RWPE2 (cell line): ENCODE data around the gene ME3.

Source experiments
- ATAC-seq: fragments of 200-7000 bp; cut with Tn5 transposase; 3 replicates; pipeline ENCODE4 v1.9.1; 2021; ENCODE audit warnings: low read depth
- DNase-seq: peaks from one replicate; pipeline ENCODE4 v3.0.0-alpha.2; 2020; ENCODE audit warnings: low spot score
- H3K27ac ChIP-seq: fragments of 450-650 bp; 2 replicates; pipeline ENCODE4 v1.5.1; 2017; ENCODE audit warnings: mild to moderate bottlenecking; ENCODE audit not compliant: poor library complexity, severe bottlenecking
- H3K27me3 ChIP-seq: fragments of 250-450 bp; sonication (Bioruptor Pico); 2 replicates; pipeline ENCODE4 v1.5.1; 2021; ENCODE audit warnings: mild to moderate bottlenecking, moderate library complexity; ENCODE audit not compliant: insufficient read depth, poor library complexity, severe bottlenecking
- H3K36me3 ChIP-seq: fragments of 250-450 bp; sonication (Bioruptor Pico); 2 replicates; pipeline ENCODE4 v1.5.1; 2020; ENCODE audit warnings: low read depth, mild to moderate bottlenecking, moderate library complexity
- H3K4me1 ChIP-seq: fragments of 250-450 bp; sonication (Bioruptor Pico); 2 replicates; pipeline ENCODE4 v1.5.1; 2021; ENCODE audit warnings: mild to moderate bottlenecking, moderate library complexity; ENCODE audit not compliant: insufficient read depth, poor library complexity, severe bottlenecking
- H3K4me3 ChIP-seq: fragments of 250-450 bp; sonication (Bioruptor Pico); 2 replicates; pipeline ENCODE4 v1.5.1; 2021; ENCODE audit warnings: mild to moderate bottlenecking, moderate library complexity; ENCODE audit not compliant: severe bottlenecking
- H3K9me3 ChIP-seq: fragments of 250-450 bp; sonication (Bioruptor Pico); 2 replicates; pipeline ENCODE4 v1.5.1; 2021; ENCODE audit warnings: mild to moderate bottlenecking, moderate library complexity; ENCODE audit not compliant: severe bottlenecking
- TF ChIP-seq, protein P1 (sequence below): fragments of 450-650 bp; IDR thresholded peaks from one replicate; pipeline ENCODE4 v1.5.1; 2017; ENCODE audit warnings: mild to moderate bottlenecking, moderate library complexity; ENCODE audit not compliant: poor library complexity, severe bottlenecking

The ME3 gene

DNA sequence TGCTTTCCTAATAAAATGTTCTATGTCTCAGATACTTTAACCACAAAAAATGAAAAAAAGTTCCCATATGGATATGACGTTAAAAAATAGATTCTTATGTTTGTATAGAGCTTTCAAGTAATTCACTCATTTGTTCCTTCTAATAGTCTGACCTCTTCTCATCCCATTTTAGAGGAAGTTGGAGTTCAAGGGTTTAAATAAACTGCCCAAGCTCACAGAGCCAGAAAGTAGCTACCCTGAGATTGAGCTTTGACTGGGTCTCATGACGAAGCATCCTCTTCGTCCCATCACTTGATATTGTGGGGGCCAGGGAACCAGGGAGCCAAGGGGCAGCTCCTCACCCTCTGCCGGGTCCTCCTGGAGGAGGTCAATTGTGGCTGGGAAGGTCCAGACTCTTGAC is 181.4 kb downstream of the ME3 start:
- H3K9me3 ChIP-seq = no peaks in the 10 kb centered on the region

DNA sequence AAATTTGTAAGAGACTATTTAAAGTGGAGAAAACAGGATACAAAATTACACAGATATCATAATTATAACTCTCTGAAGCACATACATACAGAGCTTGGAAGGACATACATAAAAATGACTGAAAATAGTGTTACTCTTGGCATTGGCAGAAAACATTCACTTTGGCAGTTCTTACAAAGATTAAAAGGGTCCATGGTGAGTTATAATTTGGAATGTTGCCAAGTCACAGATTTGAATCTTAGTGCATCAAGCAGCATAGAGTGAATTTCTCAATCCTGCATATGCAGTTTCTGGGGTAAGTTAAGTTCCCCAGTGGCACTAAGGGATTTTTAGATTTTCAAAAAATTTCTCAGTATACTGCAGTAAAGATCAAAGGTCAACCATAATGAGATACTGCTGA is 181.8 kb downstream of the ME3 start:
- DNase-seq = no peak
- Histone ChIP-seq H3K36me3 (no peaks in the 10 kb centered on the region), H3K27me3 (no peaks in the 10 kb centered on the region), H3K9me3 (no peaks in the 10 kb centered on the region), H3K27ac (no peak overlapping the region), H3K4me1 (no peaks in the 10 kb centered on the region), H3K4me3 (no peak overlapping the region)
- TF ChIP-seq, protein P1, sequence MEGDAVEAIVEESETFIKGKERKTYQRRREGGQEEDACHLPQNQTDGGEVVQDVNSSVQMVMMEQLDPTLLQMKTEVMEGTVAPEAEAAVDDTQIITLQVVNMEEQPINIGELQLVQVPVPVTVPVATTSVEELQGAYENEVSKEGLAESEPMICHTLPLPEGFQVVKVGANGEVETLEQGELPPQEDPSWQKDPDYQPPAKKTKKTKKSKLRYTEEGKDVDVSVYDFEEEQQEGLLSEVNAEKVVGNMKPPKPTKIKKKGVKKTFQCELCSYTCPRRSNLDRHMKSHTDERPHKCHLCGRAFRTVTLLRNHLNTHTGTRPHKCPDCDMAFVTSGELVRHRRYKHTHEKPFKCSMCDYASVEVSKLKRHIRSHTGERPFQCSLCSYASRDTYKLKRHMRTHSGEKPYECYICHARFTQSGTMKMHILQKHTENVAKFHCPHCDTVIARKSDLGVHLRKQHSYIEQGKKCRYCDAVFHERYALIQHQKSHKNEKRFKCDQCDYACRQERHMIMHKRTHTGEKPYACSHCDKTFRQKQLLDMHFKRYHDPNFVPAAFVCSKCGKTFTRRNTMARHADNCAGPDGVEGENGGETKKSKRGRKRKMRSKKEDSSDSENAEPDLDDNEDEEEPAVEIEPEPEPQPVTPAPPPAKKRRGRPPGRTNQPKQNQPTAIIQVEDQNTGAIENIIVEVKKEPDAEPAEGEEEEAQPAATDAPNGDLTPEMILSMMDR = no peak
- no peak for ATAC-seq

More for the DNA sequence above, 181.4 kb downstream of the ME3 start:
- Histone ChIP-seq H3K27ac (no peak overlapping the region), H3K36me3 (no peaks in the 10 kb centered on the region), H3K27me3 (no peaks in the 10 kb centered on the region), H3K4me1 (no peaks in the 10 kb centered on the region), H3K4me3 (no peak overlapping the region)
- TF ChIP-seq, protein P1 = no peak
- ATAC-seq (no peak), DNase-seq (no peak)

DNA sequence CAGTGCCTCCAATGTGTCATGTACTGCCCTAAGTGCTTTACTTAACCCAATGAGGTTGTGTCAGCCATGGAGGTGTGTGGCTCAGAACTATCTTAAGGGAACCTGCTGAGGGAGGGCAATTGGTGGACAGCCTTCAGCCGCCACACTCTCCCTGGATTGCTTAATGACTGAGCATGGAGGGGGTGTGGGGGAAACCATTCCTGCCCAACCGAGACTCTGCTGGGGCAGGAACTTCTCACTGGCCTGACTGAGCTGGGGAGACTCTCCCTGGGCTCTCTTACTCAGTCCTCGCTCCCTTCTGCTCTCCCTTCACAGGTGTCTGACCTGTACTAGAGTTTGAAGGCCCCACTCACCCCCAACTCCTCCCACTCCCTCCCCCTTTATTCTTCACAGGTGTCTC is 183.0 kb downstream of the ME3 start:
- H3K36me3 ChIP-seq = no peaks in the 10 kb centered on the region
- no peak overlapping the region for H3K4me3 ChIP-seq
- no peak overlapping the region for H3K27ac ChIP-seq
- ATAC-seq (no peak), DNase-seq (no peak)
- peaks cover 9% of the 10 kb centered on the region for H3K4me1 ChIP-seq
- no peaks in the 10 kb centered on the region for H3K27me3 ChIP-seq
- H3K9me3 ChIP-seq = no peaks in the 10 kb centered on the region
- TF ChIP-seq, protein P1 = no peak

DNA sequence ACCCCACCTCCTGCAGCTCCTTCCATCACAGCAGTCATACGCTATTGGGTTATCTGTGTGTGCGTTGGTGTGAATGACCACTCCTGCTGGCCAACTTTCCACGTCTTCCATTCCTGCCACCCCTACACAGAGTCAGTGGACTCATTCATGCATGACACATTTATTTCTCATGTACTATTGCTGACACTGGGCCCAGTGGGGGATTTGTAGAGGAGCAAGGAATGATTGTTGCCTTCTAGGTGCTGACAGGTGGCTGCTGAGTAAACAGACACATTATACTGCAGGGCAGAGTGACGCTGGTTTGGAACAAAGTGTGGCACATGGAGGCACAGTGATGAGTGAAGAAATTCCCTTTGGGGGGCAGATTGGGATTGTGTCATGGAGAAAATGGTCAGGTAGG is 183.9 kb downstream of the ME3 start:
- DNase-seq = no peak
- Histone ChIP-seq H3K4me3 (no peak overlapping the region), H3K27me3 (no peaks in the 10 kb centered on the region), H3K9me3 (no peaks in the 10 kb centered on the region), H3K4me1 (peaks cover 16% of the 10 kb centered on the region), H3K27ac (no peak overlapping the region), H3K36me3 (no peaks in the 10 kb centered on the region)
- TF ChIP-seq, protein P1 = no peak
- ATAC-seq = no peak

DNA sequence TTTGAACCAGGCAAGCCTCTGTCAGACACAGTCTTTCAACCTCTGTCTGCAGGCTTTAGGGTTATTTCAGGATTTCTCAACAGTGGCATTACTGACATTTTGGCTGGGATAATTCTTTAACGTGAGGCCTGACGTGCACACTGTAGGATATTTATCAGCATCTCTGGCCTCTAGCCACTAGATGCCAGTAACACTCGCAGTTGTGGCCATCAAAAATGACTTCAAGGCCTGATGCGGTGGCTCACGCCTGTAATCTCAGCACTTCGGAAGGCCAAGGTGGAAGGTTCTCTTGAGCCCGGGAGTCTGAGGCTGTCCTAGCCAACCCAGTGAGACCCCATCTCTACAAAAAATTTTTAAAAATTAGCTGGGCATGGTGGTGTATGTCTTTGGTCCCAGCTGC is 184.7 kb downstream of the ME3 start:
- no peak for DNase-seq
- no peak overlapping the region for H3K4me3 ChIP-seq
- H3K9me3 ChIP-seq = no peaks in the 10 kb centered on the region
- TF ChIP-seq, protein P1 = no peak
- no peak overlapping the region for H3K27ac ChIP-seq
- peaks cover 23% of the 10 kb centered on the region for H3K4me1 ChIP-seq
- no peak for ATAC-seq
- no peaks in the 10 kb centered on the region for H3K36me3 ChIP-seq
- H3K27me3 ChIP-seq = no peaks in the 10 kb centered on the region
